Fibroblast of skin of abdomen (primary cell): ENCODE data around the gene DAND5.

Experiments used
- DNase-seq: peaks from one replicate; pipeline ENCODE4 v3.0.0-alpha.2; 2013

Gene DAND5

DNA sequence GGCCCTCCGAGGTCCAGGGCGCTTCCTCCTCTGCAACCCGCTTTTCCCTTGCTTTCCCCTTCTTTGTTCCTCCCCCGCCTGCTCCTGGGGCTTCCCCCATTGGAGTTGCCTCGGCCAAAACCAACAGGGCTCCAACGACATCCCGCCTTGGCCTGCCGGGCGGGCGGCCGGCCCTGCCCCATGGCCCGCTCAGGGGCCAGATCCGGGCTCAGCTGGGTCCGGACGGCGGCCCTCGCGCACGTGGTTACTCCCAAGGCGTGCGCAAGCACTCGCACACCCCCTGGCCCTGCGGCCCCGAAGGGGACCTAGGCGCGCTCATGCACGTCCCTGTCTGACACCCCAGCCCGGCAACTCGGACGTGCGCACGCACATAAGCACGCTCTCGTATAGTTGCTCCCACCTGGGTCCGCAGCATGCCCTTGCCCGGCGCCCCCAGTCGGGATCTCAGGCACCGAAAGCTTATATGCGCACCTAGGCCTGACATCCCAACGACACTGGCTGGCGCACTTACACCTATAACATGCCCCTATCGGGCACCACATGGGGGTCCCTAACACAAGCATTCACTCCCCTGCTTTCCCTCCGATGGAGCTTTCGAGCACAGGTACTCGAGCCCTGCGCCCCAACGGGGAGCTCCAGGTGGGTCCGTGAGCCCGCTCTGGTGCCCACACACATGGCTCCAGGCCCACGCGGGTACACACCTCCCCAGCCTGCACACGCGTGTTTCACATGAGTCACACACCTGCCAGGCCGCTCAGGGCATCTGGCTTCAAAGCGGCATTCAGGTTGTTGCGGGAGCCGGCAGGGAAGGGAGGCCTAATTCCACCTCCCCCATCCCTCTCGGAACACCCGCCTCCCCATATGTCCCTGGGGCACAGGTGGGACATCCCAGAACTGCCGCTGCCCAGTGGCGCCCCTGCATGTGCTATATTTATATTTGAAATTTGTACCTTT, 40.9 kb downstream of the DAND5 start:
- no peak for DNase-seq

DNA sequence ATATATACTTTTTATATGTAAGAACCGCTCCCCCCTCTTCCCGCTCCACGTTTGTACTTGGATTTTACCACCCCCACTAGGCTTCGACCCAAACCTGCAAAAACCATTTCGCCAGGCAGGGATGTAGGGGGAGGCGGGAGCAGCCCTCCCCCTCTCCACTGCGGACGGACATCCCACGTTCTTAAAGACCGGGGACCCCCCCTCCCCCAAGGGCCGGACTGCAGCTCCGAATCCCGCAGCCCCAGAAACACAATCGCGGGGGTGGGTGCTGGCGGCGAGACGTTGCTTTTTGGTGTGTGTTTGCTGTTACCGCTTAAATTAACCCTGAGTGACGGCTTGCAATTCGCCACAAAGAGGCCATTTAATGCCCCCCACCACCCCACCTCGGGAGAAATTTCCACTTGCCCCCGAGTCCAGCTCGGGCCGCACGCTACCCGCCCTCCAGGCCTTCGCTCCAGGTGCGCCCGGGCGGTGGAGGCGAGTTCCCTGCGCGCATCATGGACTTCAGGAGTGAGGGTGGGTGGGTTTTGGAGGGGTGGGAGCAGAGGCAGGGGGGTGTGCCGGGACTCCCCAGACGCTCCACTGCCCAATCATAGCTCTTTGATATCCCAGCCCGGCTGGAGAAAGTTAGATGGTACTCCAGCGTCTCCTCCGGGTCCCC, 41.7 kb downstream of the DAND5 start:
- DNase-seq, result no peak

DNA sequence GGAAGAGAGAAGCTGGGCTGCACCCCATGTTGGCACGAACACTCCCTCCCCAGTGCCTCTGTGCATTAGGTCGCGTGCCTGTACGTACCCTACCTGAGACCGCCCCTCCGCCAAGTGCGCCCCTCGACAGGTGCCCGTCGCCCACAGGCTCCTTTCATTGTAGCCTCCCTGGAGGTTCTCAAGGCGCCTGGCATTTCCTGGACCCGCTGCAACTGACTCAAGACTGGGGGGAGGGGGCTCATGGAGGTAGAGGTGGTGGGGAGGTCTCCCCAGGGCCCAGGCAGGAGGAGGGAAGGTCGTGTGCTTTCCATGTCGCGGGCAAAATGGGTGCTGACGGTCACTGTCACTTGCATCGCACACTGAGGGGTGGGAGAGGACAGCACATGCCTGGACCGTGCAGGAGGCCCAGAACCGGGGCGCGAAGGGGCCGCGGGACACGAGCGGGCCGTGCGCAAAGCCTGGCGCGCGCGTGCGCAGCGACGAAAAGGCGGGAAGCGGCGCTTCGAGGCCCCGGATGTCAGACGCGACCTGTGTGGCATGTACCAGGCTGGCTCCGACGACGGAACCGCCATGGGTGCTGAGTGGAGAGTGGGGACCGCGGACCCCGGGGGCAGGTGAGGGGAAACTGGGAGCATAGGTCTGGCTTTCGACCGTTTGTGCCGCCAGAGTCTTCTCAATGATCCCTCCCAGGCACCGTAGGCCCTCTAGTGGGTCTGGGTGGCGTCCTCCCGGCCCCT, 42.4 kb downstream of the DAND5 start:
- DNase-seq, result no peak

DNA sequence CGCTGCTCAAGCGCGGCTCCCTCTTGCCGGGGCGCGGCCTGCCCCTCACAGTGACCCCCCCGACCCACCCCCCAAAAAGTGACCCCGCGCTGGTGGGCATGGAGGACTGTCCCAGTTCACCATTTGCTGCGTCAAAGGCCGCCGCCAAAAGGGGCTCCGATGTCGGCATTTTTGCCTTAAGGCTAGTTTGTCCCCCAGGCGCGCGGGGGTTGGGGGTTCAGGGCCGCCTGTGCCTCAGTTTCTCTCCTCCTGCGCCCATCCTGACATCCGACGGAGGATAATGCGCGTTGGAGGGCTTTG, 43.0 kb downstream of the DAND5 start:
- no peak for DNase-seq

DNA sequence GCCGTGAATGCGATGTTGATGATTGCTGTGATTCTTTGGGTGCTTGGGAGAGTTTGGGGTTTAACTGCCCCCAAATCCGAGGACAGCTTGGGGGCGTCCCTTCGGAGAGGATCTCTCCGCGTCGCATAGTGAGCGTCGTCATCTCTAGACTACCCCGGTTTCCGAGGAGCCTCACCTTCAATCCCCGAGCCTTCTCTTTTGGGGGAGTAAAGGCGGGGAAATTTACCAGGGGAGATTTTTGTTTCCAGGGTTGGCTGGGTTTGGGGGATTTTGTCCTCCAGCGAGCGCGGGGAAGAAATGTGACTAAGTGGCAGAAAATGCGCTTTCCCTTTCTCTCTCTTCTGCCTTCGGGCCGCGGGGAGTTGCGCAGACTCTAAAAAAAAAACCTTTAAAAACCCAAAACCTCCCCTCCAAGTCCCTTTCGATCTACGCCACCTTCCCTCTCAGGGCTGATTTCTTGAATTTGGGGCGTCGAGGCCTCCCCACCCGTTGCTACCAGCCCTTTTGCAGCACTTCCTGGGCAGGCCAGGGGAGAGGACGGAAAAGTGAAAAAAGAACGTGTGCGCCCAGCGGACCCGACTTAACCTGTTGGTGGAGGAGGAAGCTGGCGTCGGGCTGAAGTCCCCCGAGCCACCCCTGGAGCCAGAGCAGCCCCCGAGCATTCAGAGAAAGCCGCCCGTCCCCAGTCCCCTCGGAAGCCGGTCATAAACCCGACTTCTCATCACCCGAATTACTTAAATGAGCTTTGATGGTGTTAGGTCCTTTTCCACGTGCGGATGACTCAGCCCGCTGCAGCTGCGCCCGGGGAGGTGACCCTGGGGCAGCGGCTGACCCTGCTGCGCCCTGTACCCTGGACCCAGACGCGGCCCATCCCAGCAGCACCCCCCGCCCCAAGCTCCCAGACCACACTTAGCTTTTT, 43.6 kb downstream of the DAND5 start:
- peak; percentile 53 for DNase-seq

DNA sequence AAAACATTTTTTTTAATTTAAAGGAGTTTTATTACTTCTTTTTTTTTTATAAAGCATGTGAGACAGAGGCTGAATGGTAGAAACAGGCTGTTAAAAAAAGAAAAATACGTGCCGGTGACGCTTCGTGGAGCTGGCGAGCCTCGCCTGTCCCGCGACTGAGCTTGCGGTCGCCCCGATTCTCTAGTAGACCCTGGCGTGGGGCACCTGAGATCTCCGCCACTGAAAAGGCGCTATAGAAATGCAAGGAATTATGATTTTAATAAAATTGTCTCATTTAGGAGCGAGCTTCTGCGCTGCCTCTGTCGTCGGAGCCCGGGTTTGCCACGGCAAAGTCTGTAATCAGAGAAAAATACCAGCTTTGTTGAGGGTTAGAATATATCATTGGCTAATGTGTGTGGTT, 44.3 kb downstream of the DAND5 start:
- DNase-seq, result no peak

DNA sequence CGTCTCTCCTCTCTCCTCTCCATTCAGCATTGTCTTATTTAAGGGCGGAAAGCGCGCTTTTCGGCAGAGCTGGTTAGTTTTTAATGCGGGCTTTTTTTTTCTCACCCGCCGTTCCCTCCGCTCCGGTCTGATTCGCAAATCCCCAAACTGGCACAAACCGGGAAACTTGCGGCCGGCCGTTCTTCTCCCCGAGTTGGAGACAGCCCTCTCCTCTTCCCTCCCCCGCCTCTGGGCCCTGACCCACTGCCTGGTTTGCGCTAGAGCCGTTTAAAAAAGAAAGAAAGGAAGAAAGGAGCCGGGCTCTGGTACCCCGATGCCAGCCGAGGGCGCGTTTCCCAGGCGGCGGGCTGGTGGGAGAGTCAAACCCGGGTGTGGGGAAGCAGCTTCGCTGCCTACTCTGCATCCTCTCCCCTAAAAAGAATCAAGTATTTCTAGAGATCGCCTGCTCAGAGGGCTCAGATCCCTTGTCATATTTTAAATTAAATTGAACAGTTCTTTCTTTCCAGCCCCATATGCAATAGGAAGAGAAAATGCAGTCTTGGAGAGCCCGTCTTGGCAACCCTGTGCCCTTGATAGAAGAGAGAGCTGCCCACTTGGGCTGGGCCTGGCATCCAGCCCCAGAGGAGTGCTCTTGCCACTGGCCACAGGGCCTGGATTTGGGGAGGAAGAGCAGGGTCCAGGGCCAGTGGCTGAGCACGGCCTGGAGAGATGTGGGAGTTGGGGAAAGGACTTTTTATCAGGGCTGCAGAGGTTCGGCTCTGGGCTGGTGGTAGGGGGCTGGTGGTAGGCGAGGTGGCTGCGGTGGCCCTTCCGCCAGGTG, 44.9 kb downstream of the DAND5 start:
- DNase-seq, result no peak

DNA sequence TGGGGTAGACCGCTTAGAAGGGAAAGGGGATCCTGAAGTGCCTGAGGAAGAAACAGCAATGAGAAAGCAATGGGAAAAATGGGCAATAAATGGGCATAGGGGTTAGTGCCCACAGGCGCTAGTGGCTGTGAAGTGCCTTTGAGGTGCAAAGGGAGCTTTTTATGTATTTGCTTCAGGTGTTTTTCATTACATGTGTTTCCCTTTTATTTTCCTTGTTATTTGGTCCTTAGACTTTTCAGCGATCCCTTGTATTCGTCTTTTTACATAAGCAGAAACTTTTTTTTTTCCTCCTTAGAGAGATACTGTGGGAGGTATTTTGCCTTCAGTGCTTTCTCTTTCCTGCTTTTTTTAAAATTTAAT, 45.5 kb downstream of the DAND5 start:
- no peak for DNase-seq

DNA sequence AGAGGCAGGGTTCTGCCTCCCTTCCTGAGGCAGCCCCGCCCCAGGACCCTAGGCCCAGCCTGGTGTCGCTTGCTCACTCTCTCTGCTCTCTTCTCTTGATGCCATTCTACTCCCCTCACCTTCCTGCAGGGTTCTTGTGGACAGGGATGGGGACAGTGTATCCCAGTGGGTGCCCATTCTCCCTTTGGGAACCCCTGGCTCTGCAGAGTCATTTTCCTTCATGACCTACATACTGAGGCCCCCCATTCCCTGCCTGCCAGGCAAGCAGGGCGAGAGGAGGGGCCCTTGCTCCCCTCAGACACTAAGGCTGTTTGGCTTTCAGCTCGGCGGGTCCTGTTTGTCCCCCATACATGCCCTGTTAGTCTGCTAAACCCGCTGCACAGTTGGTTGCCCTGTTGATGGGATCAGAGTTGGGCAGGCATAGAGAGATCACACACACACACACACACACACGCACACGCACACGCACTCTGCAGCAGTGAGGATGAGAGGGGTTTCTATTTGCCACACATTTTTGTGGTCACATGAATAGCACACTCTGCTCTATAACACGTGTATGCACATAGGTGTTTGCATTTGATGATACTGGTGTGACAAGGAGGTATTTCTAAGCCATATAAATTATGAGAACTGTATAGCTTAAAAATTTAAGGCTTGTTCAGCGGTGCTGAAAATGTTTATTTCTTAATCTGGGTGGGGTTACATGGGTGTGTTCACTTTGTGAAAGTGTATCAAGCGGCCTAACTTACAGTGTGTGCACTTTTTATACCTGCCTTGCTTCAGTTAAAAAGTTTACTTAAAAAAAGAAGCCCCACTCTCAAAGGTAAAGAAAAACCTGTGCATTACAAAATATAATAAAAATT, 46.2 kb downstream of the DAND5 start:
- peak; percentile 58 for DNase-seq

DNA sequence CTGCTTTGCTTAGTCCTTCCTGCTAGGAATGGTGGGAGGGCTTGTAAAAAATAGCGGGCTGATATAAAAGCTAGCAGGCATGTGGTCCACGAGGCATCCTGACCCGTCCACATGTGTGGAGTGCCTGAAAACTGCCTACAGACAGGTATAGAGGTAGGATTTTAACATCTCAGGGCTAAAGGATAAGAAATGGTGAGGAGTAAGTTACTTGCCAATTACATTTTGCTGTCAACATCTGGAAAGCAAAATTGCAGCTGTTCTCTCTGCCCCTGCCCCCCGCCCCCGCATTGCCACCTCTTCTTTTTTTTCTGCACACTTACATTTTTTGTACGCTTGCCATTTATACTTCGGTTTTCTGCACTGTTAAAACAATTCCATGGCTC, 46.9 kb downstream of the DAND5 start:
- no peak for DNase-seq

DNA sequence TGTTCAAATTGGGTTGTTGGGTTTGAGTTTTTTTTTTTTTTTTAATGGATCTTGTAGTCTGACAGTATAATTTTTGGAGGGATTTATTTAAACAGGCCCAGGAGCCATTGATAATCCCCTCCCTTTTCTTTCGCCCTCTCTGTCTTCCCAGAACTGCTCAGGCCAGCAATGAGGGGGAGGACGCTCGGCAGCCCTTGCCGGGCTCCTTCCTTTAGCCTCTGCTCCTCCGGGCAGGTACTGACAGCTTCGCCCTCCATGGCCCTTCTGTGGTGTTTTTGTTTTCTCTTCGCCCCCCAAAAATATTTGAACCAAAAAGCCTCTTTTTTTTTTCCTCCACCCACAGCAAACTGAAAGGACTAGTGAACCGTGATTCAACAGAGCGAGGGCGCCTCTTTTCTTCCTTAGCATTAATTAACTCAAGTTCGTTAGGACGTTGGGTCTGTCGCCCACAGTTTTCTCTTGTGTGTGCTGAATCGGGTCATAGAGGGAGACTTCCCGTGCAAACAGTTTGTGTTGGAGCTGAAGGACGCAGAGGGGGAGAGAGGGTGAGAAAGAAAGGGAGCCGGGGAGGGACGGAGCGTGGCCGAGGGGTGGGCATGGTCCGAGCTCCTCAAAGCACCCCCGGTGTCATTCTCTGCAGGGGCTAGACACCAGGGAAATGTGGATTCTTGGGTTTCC, 47.4 kb downstream of the DAND5 start:
- DNase-seq, result no peak

DNA sequence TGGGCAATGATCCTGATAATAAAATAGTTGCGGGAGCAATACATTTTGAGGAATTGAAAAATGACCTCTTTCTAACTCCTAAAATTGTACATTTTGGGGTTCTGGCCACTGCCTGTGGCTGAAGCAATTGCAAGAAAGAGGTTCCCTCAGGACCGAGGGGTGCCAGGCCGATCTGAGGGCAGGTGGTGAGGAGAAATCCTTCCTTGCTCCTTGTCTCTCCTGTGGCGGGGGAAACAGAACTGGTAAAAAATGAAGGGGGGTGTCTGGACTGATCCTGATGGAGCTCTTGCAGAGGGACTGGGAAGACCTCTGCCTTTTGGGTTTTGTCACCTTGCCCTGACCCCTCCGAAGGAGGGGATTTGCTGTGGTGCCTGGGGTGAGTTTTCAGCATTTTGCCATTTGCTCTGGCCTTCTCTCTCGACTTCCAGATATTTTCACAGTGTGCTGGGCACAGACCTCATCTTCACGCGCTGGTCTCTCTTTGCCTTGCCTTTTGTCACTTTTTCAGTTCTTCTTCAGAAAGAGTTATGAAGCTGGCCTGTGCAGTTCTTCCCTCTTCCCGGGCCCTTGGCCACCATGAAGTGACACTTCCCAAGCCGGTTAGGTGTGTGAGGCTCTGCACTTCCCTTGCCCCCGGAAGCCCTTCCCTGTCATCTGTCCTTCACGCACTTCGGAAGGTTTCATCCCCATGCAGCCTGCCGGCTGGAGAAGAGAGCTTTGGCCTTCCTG, 48.1 kb downstream of the DAND5 start:
- no peak for DNase-seq

DNA sequence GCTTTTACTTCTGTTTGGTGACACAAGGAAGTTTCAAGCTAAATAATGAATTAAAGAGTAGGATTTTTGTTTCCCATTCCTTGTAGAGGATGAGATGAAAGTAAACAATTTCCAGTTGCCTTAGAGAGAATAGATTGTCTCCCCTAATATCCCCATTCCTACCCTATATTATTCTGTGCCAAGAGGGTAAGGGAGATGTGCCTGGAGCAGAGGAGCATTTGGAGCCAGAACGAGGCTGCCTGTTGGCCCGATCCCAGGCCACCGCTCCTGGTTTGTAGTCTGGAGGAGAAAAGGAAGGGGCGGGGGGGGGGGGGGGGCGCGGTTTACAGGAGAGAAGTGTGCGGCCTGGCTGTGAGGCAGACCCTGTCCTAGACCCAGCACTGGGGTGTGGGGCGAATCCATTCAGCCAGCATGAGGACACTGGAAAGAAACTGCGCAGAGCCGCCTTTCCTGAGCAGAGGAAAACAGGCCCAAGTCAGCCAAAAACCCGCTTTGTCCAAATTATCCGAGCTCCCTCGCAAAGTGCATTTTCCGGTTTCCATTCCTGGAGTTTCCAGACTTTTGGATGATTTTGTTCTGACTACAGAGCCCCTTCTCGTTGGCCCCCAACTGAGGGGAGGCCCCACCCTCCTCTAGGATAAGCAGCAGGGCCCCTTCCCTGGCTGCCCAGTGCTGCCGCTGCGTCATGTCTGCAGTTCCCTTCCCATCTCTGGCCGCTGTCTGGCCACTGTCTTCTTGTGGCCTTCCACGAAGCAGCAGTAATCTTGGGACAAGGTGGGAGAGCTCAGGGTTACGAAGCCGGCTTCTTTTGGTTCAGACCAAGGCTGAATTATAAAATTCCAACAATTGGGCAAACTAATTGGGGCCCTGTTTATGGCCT, 48.9 kb downstream of the DAND5 start:
- DNase-seq, result peak; percentile 31

DNA sequence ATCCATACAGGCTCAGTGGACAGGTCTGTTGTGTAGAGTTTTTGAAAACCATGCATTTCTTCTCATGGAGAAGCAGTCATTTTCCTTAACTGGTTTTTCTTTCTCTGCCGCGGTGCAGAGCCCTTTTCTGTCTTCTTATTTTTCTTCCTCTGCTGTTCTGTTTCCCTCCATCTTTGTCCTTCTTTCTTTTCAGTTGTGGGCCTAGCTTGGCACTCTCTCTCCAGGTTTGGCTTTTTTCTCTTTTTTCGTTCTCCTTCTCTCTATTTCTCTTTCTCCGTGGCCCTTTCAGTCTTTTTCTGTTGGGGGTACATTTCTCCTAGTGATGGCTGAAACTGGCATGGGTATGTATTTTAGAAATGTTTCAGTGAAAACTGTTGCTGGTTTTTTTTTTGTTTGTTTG, 50.0 kb downstream of the DAND5 start:
- DNase-seq, result no peak

DNA sequence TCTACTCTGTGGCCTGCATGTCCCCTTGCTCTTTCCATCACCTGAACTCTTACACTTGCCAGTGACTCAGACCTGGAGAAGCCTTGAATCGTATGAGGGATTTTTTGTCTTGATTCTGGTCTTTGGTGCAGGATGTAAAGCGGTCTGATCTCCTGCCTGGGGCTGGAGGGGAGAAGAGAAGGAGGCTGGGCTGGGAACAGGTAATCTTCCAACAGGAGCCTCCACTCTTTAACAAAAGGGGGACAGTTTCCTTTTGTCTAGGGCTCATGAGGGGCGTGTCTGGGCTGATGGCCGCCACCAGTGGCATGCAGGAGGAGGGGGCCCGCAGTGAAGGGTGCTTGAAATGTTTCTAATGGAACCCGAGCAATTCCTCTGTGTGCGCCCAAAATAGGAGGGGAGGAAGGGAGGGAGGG, 50.6 kb downstream of the DAND5 start:
- DNase-seq, result no peak

DNA sequence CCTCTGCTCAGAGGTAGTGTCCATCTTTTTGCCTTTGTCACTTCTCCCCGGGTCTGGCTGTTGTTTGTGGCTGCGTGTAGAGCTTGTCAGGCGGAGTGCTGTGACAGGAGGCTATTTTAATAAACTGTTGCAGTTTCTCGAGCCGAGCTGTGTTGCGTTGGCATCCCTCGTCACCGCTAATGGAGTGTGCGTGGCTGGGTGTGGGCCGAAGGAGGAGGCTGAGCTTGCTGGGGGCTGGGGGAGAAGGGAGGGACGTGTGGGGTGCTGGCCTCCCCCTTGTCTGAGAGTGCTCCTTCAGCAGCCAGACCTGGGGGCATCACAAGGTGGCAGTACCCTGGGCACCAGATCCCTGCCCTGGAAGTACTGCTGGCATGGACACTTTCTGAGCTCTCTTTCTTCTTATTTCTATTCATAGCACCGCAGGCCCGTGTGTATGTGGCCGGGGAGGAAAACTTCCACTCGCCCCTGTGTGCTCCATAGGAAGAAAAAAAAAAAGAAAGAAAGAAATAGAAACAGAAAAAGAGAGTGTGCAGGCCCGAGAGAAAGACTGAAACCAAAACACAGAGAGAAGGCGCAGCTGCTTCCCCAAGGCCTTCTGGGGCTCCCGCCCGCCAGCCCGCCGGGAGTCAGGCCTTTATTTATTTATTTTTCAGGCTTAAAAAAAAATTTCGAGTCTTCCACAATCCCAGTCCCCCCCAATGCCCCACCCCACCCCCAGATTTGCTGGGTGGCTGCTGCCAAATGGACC, 52.9 kb downstream of the DAND5 start:
- peak; percentile 44 for DNase-seq

DNA sequence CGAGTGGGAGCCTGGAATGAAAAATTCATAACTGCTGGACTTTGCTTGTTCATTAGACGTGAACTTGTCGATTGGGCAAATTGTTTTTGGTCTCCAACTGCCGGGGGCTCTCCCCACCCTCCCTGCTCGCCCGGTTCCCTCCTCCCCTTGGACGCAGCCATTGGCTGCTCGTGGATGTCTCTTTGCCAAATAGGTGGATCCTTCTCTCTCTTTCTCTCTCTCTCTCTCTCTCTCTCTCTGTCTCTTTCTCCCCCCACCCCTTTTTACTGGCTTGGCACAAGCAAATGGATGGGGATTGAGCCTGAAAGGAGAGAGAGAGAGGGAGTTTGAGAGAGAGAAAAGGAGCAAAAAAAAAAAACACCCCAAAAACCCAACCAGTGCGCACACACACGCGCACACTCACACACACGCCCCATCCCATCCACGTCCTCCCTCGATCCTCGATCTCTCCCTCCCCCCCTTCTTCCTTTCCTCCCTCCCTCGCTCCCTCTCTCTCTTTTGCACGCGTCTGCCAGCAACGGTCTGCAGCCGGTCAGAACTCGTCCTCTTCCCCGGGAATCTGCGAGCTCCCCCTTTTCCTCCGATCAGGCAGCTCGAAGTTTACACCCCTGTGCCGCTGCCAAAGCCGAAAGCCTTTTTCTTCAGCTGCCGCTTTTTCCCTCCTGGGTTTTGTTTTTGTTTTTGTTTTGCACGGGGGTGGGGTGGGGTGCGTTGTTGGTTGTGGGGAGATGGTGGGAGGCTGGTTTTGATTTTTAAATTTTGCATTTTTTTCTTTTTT, 53.7 kb downstream of the DAND5 start:
- DNase-seq, result peak; percentile 97
